Panc1 (cell line): ENCODE results near the gene OR2J1. TPM values are rescaled to one million over a fixed set of nuclear protein-coding genes. Genes with fewer than 3 reads are reported as not detected.

Experiments used
- ATAC-seq: fragments of 200-7000 bp; cut with Tn5 transposase; 2 replicates; pipeline ENCODE4 v1.9.1; 2020; ENCODE audit warnings: mild to moderate bottlenecking, moderate library complexity
- Bru-seq: library from RNA; stranded (reverse); fragments of 400-500 nt; gene quantifications from one replicate; lab custom pipeline; 2021; lab: Mats Ljungman, UMichigan
- BruChase-seq, 2 experiments: library from RNA; stranded (reverse); fragments of 400-500 nt; gene quantifications; one replicate each; lab custom pipeline; 2021; lab: Mats Ljungman, UMichigan
- BruUV-seq: library from RNA; stranded (reverse); fragments of 400-500 nt; replicated peaks from 2 replicates; lab custom pipeline; 2021; lab: Mats Ljungman, UMichigan
- CTCF ChIA-PET: fragments of 300-600 bp; sonication (Branson Sonifier 250); formaldehyde crosslinking; loops from one replicate; lab custom pipeline; 2022; ENCODE audit warnings: antibody characterized with exemption; lab: Charles Lee
- POLR2A ChIA-PET: fragments of 300-600 bp; sonication (Branson Sonifier 250); formaldehyde crosslinking; loops from one replicate; lab custom pipeline; 2022; ENCODE audit warnings: antibody characterized with exemption; lab: Charles Lee
- DNase-seq: peaks from one replicate; pipeline ENCODE4 v3.0.0-alpha.2; 2010; ENCODE audit warnings: low read depth, low spot score
- H3K27ac ChIP-seq: 2 replicates; pipeline ENCODE4 v1.5.1; 2011; ENCODE audit warnings: mild to moderate bottlenecking, low read length, inconsistent platforms
- H3K27me3 ChIP-seq: fragments of 200-500 bp; sonication (Bioruptor generic); 2 replicates; pipeline ENCODE4 v1.6.0; 2014; ENCODE audit warnings: low read length, inconsistent platforms; ENCODE audit not compliant: control insufficient read depth, insufficient read depth
- H3K36me3 ChIP-seq: fragments of 200-500 bp; sonication (Bioruptor generic); 2 replicates; pipeline ENCODE4 v1.5.1; 2014; ENCODE audit warnings: inconsistent platforms, mild to moderate bottlenecking, low read length, moderate library complexity; ENCODE audit not compliant: control insufficient read depth, insufficient read depth
- H3K4me1 ChIP-seq: 2 replicates; pipeline ENCODE4 v1.5.1; 2011; ENCODE audit warnings: inconsistent platforms, mild to moderate bottlenecking, low read length, moderate library complexity; ENCODE audit not compliant: control insufficient read depth, insufficient read depth
- H3K4me3 ChIP-seq, 2 experiments: 2 replicates each; pipeline ENCODE4 v1.5.1; 2011 to 2012; ENCODE audit warnings: low read depth in 2 of 2, low read length in 2 of 2, mild to moderate bottlenecking in 2 of 2, inconsistent platforms in 1 of 2, moderate library complexity in 1 of 2
- H3K9me3 ChIP-seq: fragments of 200-500 bp; sonication (Bioruptor generic); 2 replicates; pipeline ENCODE4 v1.5.1; 2014; ENCODE audit warnings: low read depth, mild to moderate bottlenecking, inconsistent platforms, low read length, moderate library complexity; ENCODE audit not compliant: control insufficient read depth, insufficient read depth
- CTCF ChIP-seq: fragments of 450-650 bp; IDR thresholded peaks from 2 replicates; pipeline ENCODE4 v1.5.1; 2017; ENCODE audit warnings: mild to moderate bottlenecking
- POLR2AphosphoS5 ChIP-seq: IDR thresholded peaks from 2 replicates; pipeline ENCODE4 v1.6.1; 2012; ENCODE audit warnings: mild to moderate bottlenecking, low read depth, low read length, moderate library complexity
- REST ChIP-seq, 2 experiments: IDR thresholded peaks; 2 replicates each; pipeline ENCODE4 v1.6.1; 2011 to 2012; ENCODE audit warnings: low read depth in 2 of 2, control low read depth in 1 of 2, low read length in 1 of 2, mild to moderate bottlenecking in 1 of 2, moderate library complexity in 1 of 2; ENCODE audit not compliant: insufficient read depth in 1 of 2
- SIN3A ChIP-seq: IDR thresholded peaks from 2 replicates; pipeline ENCODE4 v1.6.1; 2012; ENCODE audit warnings: low read depth, mild to moderate bottlenecking, low read length, moderate library complexity, borderline replicate concordance; ENCODE audit not compliant: insufficient read depth
- TCF7L2 ChIP-seq: IDR thresholded peaks from 2 replicates; pipeline ENCODE4 v1.6.1; 2011; ENCODE audit warnings: mild to moderate bottlenecking, low read depth, low read length, inconsistent platforms
- in situ Hi-C: cut with HindIII; loops from 2 replicates; pipeline ENCODE4 v1.10.0; 2016; ENCODE audit warnings: low sequenced_read_pairs, low pct_unique_long_range_greater_than_20kb
- intact Hi-C: fragments of 100-400 bp; cut with micrococcal nuclease; formaldehyde crosslinking; loops from one replicate; pipeline ENCODE4 v1.10.0; 2022; ENCODE audit not compliant: unreplicated experiment
- long read RNA-seq: library from polyadenylated mRNA; unstranded; transcript quantifications from one replicate; pipeline ENCODE4 v2.0.0, GENCODE V29; 2021; ENCODE audit not compliant: unreplicated experiment
- polyA plus RNA-seq: library from polyadenylated mRNA; unstranded; fragments of >200 nt; gene quantifications from one replicate; pipeline ENCODE4 v1.2.1, GENCODE V29; 2012; ENCODE audit warnings: missing spikeins; ENCODE audit not compliant: insufficient read length
- total RNA-seq: library from RNA; stranded (reverse); gene quantifications from one replicate; pipeline ENCODE4 v1.2.1, GENCODE V29; 2021; ENCODE audit not compliant: unreplicated experiment

Gene OR2J1
- not detected for total RNA-seq
- not detected for polyA plus RNA-seq
- Bru-seq, nascent RNA = percentile 31 among the genes with signal in this experiment
- not detected for BruChase-seq, experiment 1, labeled RNA remaining after a 2-hour chase
- not detected for BruChase-seq, experiment 2, labeled RNA remaining after a 6-hour chase
- long read RNA-seq = 0 reads

DNA sequence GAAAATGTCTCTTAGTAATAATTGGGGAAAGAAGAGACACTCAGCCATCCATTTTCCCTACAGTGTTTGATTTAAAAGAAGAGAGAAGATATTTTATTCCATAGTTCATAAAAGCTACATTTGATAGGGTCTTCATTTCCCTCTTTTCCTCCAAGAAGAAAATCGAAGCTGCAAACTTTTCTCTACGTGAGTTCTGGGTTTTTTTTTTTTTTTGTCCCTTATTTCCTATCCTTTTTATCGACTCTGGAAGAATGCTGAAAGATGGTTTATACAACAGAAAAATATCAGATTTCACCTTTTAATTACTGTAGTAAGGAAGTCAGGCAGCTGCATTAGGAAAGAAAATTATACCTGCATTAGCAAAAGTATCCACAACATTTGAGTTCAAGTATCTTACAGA is at the start of gene OR2J1:
Gene OR2J1 (plus strand): TSS at position 301 of the 400 bp plus-strand sequence. CDS start 1,453 bp downstream, outside the sequence.
- Histone ChIP-seq H3K27me3 (peaks cover 2% of the 10 kb centered on the region; the same call in 1 of the 2 replicates), H3K4me1 (no peaks in the 10 kb centered on the region), H3K9me3 (no peaks in the 10 kb centered on the region), H3K36me3 (no peaks in the 10 kb centered on the region), H3K4me3 (no peak within 1 kb of the TSS), H3K27ac (no peak within 1 kb of the TSS)
- TF ChIP-seq POLR2AphosphoS5 = no peak
- no peak for TF ChIP-seq CTCF
- TF ChIP-seq SIN3A = no peak
- no peak for TF ChIP-seq TCF7L2
- TF ChIP-seq REST (IDR thresholded peaks at IDR 0.05; ENCODE audit: insufficient read depth in 1 of 2, low read depth in 2 of 2, low read length in 1 of 2) = no peak
- BruUV-seq = no TSS peak
- DNase-seq = no peak
- ChIA-PET CTCF (no interaction called here), POLR2A (no interaction called here)
- in situ Hi-C loops (no loop called here), intact Hi-C loops (no loop called here)
- ATAC-seq = no peak

DNA sequence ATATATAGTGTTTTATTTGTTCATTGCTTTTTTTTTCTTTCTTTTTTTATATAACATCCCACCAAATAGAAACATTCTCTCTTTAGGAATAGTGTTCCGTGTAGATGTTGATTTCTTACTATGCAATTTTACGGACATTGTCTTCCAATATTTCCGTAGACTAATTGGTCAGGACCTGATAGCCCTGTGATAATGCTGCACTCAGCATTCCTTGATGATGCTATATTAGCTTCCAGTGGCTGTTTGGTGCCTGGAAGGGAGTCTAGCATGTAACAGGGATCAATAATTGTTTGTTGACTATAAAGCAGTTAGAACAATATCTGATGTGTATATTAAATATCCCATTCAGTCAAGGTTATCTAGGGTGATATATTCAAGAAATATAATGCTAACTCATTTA is 47.6 kb upstream of the OR2J1 start:
- H3K4me3 ChIP-seq = no peak overlapping the region
- no peak for DNase-seq
- ChIA-PET POLR2A (no interaction called here), CTCF (no interaction called here)
- H3K9me3 ChIP-seq = no peaks in the 10 kb centered on the region
- H3K36me3 ChIP-seq = no peaks in the 10 kb centered on the region
- TF ChIP-seq SIN3A (no peak), REST (IDR thresholded peaks at IDR 0.05; ENCODE audit: insufficient read depth in 1 of 2, low read depth in 2 of 2, low read length in 1 of 2) (no peak), POLR2AphosphoS5 (no peak), TCF7L2 (no peak), CTCF (no peak)
- BruUV-seq = no TSS peak
- H3K4me1 ChIP-seq = no peaks in the 10 kb centered on the region
- H3K27me3 ChIP-seq = peaks cover 12% of the 10 kb centered on the region
- no peak overlapping the region for H3K27ac ChIP-seq
- intact Hi-C loops = no loop called here
- in situ Hi-C loops = no loop called here
- no peak for ATAC-seq
